Activated naive CD4-positive, alpha-beta T cell treated with anti-CD3 and anti-CD28 coated beads for 36 hours (primary cell): Measurements from ENCODE around the gene PFN2. TPM values are rescaled to one million over a fixed set of nuclear protein-coding genes. Genes with fewer than 3 reads are reported as not detected.
A peak's percentile ranks its signal among the peaks of the same experiment; 100 is the strongest.
"Not testable (repeated sequence)": the region's sequence is repeated elsewhere in the genome, so short reads cannot be mapped to it uniquely, and the experiment has no call there.

Experiments used
- CTCF ChIA-PET: fragments of 350-600 bp; sonication (Branson Sonifier 250); formaldehyde crosslinking; loops from one replicate; lab custom pipeline; 2021; ENCODE audit warnings: antibody characterized with exemption; lab: Charles Lee
- DNase-seq: peaks from one replicate; pipeline ENCODE4 v3.0.0-alpha.2; 2020
- H3K27ac Mint-ChIP-seq: one replicate; pipeline ENCODE4 v1.8.0; 2021; ENCODE audit warnings: mild to moderate bottlenecking, mixed read lengths
- H3K27me3 Mint-ChIP-seq: one replicate; pipeline ENCODE4 v1.8.0; 2021; ENCODE audit warnings: low read depth, mixed read lengths
- H3K36me3 Mint-ChIP-seq: one replicate; pipeline ENCODE4 v1.8.0; 2021; ENCODE audit warnings: low read depth, mixed read lengths
- H3K4me1 Mint-ChIP-seq: one replicate; pipeline ENCODE4 v1.8.0; 2021; ENCODE audit warnings: low read depth, mixed read lengths
- H3K4me3 Mint-ChIP-seq: one replicate; pipeline ENCODE4 v1.8.0; 2021; ENCODE audit warnings: mild to moderate bottlenecking, moderate library complexity, mixed read lengths
- H3K9me3 Mint-ChIP-seq: one replicate; pipeline ENCODE4 v1.8.0; 2021; ENCODE audit warnings: mixed read lengths
- intact Hi-C: fragments of 100-400 bp; cut with micrococcal nuclease; formaldehyde crosslinking; loops from one replicate; pipeline ENCODE4 v1.15.1; 2023
- total RNA-seq, 2 experiments: library from RNA; stranded (reverse); gene quantifications; one replicate each; pipeline ENCODE4 v1.2.3, GENCODE V29; 2021

PFN2 gene
- total RNA-seq, 2 experiments from 2014 or later, result 4.0 to 4.5 TPM

GRCh38 chr3:149941186-149941585, 29.5 kb downstream of the PFN2 start:
- peaks cover 2% of the 10 kb centered on the region for H3K9me3 Mint-ChIP-seq
- H3K4me1 Mint-ChIP-seq, result peaks cover 3% of the 10 kb centered on the region
- no peaks in the 10 kb centered on the region for H3K27me3 Mint-ChIP-seq
- no peak overlapping the region for H3K4me3 Mint-ChIP-seq
- intact Hi-C loops, result no loop called here
- peaks cover 20% of the 10 kb centered on the region for H3K36me3 Mint-ChIP-seq
- CTCF ChIA-PET, result no interaction called here
- no peak overlapping the region for H3K27ac Mint-ChIP-seq
- DNase-seq, result no peak

- CTCF ChIA-PET, result interaction anchor here (0.6 kb wide), 1 partner anchor 63 kb away, joined by 3 read pairs; no protein-coding TSS in a partner anchor
- H3K4me3 Mint-ChIP-seq, H3K27ac Mint-ChIP-seq, DNase-seq, intact Hi-C loops, H3K9me3 Mint-ChIP-seq, H3K4me1 Mint-ChIP-seq, H3K27me3 Mint-ChIP-seq: not testable (repeated sequence)
- H3K36me3 Mint-ChIP-seq, result peaks cover 19% of the 10 kb centered on the region
Observed at GRCh38 chr3:149938392-149939055, 32.2 kb downstream of the PFN2 start.

- Mint-ChIP-seq H3K4me3 (no peak overlapping the region), H3K27me3 (no peaks in the 10 kb centered on the region), H3K9me3 (peaks cover 6% of the 10 kb centered on the region), H3K27ac (no peak overlapping the region), H3K4me1 (peaks cover 6% of the 10 kb centered on the region), H3K36me3 (peaks cover 19% of the 10 kb centered on the region)
- intact Hi-C loops, result loop anchor here (1.0 kb wide), 2 partner anchors 30 to 247 kb away; no protein-coding TSS in a partner anchor
- peak; percentile 53 for DNase-seq
- CTCF ChIA-PET, result interaction anchor here (0.6 to 2.6 kb wide), 12 partner anchors 16 to 547 kb away, joined by 3 to 12 read pairs (median 4); no protein-coding TSS in a partner anchor
Observed at GRCh38 chr3:149936812-149937230, 33.9 kb downstream of the PFN2 start.

- intact Hi-C loops, result no loop called here
- peaks cover 28% of the 10 kb centered on the region for H3K36me3 Mint-ChIP-seq
- CTCF ChIA-PET, result no interaction called here
- no peak overlapping the region for H3K27ac Mint-ChIP-seq
- peaks cover 6% of the 10 kb centered on the region for H3K4me1 Mint-ChIP-seq
- no peak for DNase-seq
- no peak overlapping the region for H3K4me3 Mint-ChIP-seq
- peaks cover 9% of the 10 kb centered on the region for H3K9me3 Mint-ChIP-seq
- H3K27me3 Mint-ChIP-seq, result no peaks in the 10 kb centered on the region
Observed at GRCh38 chr3:149934524-149934923, 36.2 kb downstream of the PFN2 start.

GRCh38 chr3:149933858-149934257, 36.8 kb downstream of the PFN2 start:
- H3K36me3 Mint-ChIP-seq, result peaks cover 29% of the 10 kb centered on the region
- CTCF ChIA-PET, result interaction anchor here (0.6 kb wide), 1 partner anchor 44 kb away, joined by 3 read pairs; no protein-coding TSS in a partner anchor
- H3K4me1 Mint-ChIP-seq, result peaks cover 6% of the 10 kb centered on the region
- no peak overlapping the region for H3K27ac Mint-ChIP-seq
- intact Hi-C loops, result no loop called here
- no peaks in the 10 kb centered on the region for H3K27me3 Mint-ChIP-seq
- no peak overlapping the region for H3K4me3 Mint-ChIP-seq
- peaks cover 9% of the 10 kb centered on the region for H3K9me3 Mint-ChIP-seq
- DNase-seq, result no peak

- Mint-ChIP-seq H3K4me3 (no peak overlapping the region), H3K27me3 (no peaks in the 10 kb centered on the region), H3K9me3 (peaks cover 9% of the 10 kb centered on the region), H3K36me3 (peaks cover 33% of the 10 kb centered on the region), H3K4me1 (peaks cover 6% of the 10 kb centered on the region), H3K27ac (no peak overlapping the region)
- CTCF ChIA-PET, result interaction anchor here (0.6 kb wide), 1 partner anchor 24 kb away, joined by 3 read pairs; no protein-coding TSS in a partner anchor
- DNase-seq, result no peak
- intact Hi-C loops, result no loop called here
Observed at GRCh38 chr3:149933008-149933407, 37.7 kb downstream of the PFN2 start.

GRCh38 chr3:149920119-149920518, 50.6 kb downstream of the PFN2 start:
- no peak overlapping the region for H3K27ac Mint-ChIP-seq
- H3K4me3 Mint-ChIP-seq, result no peak overlapping the region
- CTCF ChIA-PET, result no interaction called here
- intact Hi-C loops, result no loop called here
- DNase-seq, result no peak
- H3K9me3 Mint-ChIP-seq, result no peaks in the 10 kb centered on the region
- peaks cover 23% of the 10 kb centered on the region for H3K36me3 Mint-ChIP-seq
- no peaks in the 10 kb centered on the region for H3K4me1 Mint-ChIP-seq
- no peaks in the 10 kb centered on the region for H3K27me3 Mint-ChIP-seq

- intact Hi-C loops, result no loop called here
- Mint-ChIP-seq H3K4me1 (no peaks in the 10 kb centered on the region), H3K27me3 (no peaks in the 10 kb centered on the region), H3K9me3 (no peaks in the 10 kb centered on the region), H3K36me3 (peaks cover 23% of the 10 kb centered on the region), H3K4me3 (no peak overlapping the region), H3K27ac (no peak overlapping the region)
- no peak for DNase-seq
- CTCF ChIA-PET, result no interaction called here
Observed at GRCh38 chr3:149919509-149919908, 51.2 kb downstream of the PFN2 start.

- H3K9me3 Mint-ChIP-seq, result no peaks in the 10 kb centered on the region
- no peaks in the 10 kb centered on the region for H3K27me3 Mint-ChIP-seq
- intact Hi-C loops, result no loop called here
- CTCF ChIA-PET, result interaction anchor here (0.8 to 0.9 kb wide), 2 partner anchors 8 to 50 kb away, joined by 3 read pairs; no protein-coding TSS in a partner anchor
- no peak for DNase-seq
- peaks cover 27% of the 10 kb centered on the region for H3K36me3 Mint-ChIP-seq
- H3K27ac Mint-ChIP-seq, result no peak overlapping the region
- H3K4me3 Mint-ChIP-seq, result no peak overlapping the region
- H3K4me1 Mint-ChIP-seq, result no peaks in the 10 kb centered on the region
Observed at GRCh38 chr3:149917124-149917667, 53.5 kb downstream of the PFN2 start.

Other genes with a start within 250 kb of the PFN2 start
- gene COMMD2, start 218.4 kb downstream of the PFN2 start, total RNA-seq, result 10 to 100 TPM; 27.3 to 28.0 TPM
- not detected for gene ANKUB1, start 178.3 kb downstream of the PFN2 start, total RNA-seq
- gene RNF13, start 157.7 kb downstream of the PFN2 start, total RNA-seq, result 10 to 100 TPM; 22.9 to 25.5 TPM